Smooth muscle cell (in vitro differentiated cells): ENCODE results near the gene CCDC80. TPM values are rescaled to one million over a fixed set of nuclear protein-coding genes. Genes with fewer than 3 reads are reported as not detected.

ENCODE experiments used
- DNase-seq: peaks from one replicate; lab custom pipeline; 2025; ENCODE audit not compliant: unreplicated experiment; lab: John Stamatoyannopoulos, UW
- H2AFZ ChIP-seq: fragments of 200-600 bp; sonication (generic); 2 replicates; pipeline ENCODE4 v1.6.0; 2016; ENCODE audit warnings: antibody characterized with exemption, low read depth, mild to moderate bottlenecking
- H3F3A ChIP-seq: fragments of 200-600 bp; sonication (generic); 2 replicates; pipeline ENCODE4 v1.6.0; 2017; ENCODE audit warnings: antibody characterized with exemption, low read depth
- H3K27ac ChIP-seq: fragments of 200-600 bp; sonication (generic); 2 replicates; pipeline ENCODE4 v1.5.1; 2016; ENCODE audit warnings: low read depth, mild to moderate bottlenecking
- H3K27me3 ChIP-seq: fragments of 200-600 bp; sonication (generic); 2 replicates; pipeline ENCODE4 v1.6.1; 2016; ENCODE audit warnings: low read depth, mild to moderate bottlenecking
- H3K36me3 ChIP-seq: fragments of 200-600 bp; sonication (generic); 2 replicates; pipeline ENCODE4 v1.5.1; 2016; ENCODE audit warnings: low read depth
- H3K4me1 ChIP-seq: fragments of 200-600 bp; sonication (generic); 2 replicates; pipeline ENCODE4 v1.5.1; 2016; ENCODE audit warnings: low read depth
- H3K4me2 ChIP-seq: fragments of 200-600 bp; sonication (generic); 2 replicates; pipeline ENCODE4 v1.6.0; 2016; ENCODE audit warnings: mild to moderate bottlenecking
- H3K4me3 ChIP-seq: fragments of 200-600 bp; sonication (generic); 2 replicates; pipeline ENCODE4 v1.5.1; 2016; ENCODE audit warnings: mild to moderate bottlenecking
- H3K79me2 ChIP-seq: fragments of 200-600 bp; sonication (generic); 2 replicates; pipeline ENCODE4 v1.6.0; 2016; ENCODE audit warnings: low read depth, mild to moderate bottlenecking
- H3K9ac ChIP-seq: fragments of 200-600 bp; sonication (generic); 2 replicates; pipeline ENCODE4 v1.6.0; 2016; ENCODE audit warnings: low read depth
- H3K9me3 ChIP-seq: fragments of 200-600 bp; sonication (generic); replicated peaks from 2 replicates; pipeline ENCODE4 v1.5.1; 2016; ENCODE audit warnings: low read depth
- H4K20me1 ChIP-seq: fragments of 200-600 bp; sonication (generic); 2 replicates; pipeline ENCODE4 v1.6.0; 2016; ENCODE audit warnings: low read depth
- CTCF ChIP-seq: fragments of 200-600 bp; sonication (generic); IDR thresholded peaks from 2 replicates; pipeline ENCODE4 v1.5.1; 2017; ENCODE audit warnings: borderline replicate concordance, mild to moderate bottlenecking, antibody characterized with exemption; ENCODE audit not compliant: insufficient read depth, poor library complexity, severe bottlenecking
- WGBS: methylation state at CpG from one replicate; pipeline ENCODE4 v1.1.7; 2016; ENCODE audit warnings: low lambda C conversion rate; 5-methylcytosine and 5-hydroxymethylcytosine counted together
- polyA plus RNA-seq: library from polyadenylated mRNA; unstranded; fragments of >200 nt; fragmentation: Nextera tagmentation; extraction: Ambion mirVana; gene quantifications from 2 replicates; pipeline ENCODE4 v1.2.1, GENCODE V29; 2016
- total RNA-seq: library from RNA; depleted of rRNA; stranded (reverse); fragments of >200 nt; gene quantifications from 2 replicates; pipeline ENCODE4 v1.2.3, GENCODE V29; 2014

The CCDC80 gene
- total and polyA plus RNA-seq, 2 experiments from 2014 or later, result 67.9 to 159 TPM

- H3K27ac ChIP-seq, result no peak overlapping the region
- H3K9ac ChIP-seq, result no peak overlapping the region
- 83% methylated on average over 3 of the region's 3 CpGs for WGBS
- peaks cover 46% of the 10 kb centered on the region for H3K4me1 ChIP-seq
- no peak overlapping the region for H2AFZ ChIP-seq
- H3K79me2 ChIP-seq, result peaks cover 22% of the 10 kb centered on the region
- DNase-seq, result no peak
- no peak overlapping the region for H3K4me2 ChIP-seq
- peaks cover 28% of the 10 kb centered on the region for H3F3A ChIP-seq
- H3K27me3 ChIP-seq, result no peaks in the 10 kb centered on the region
- H3K36me3 ChIP-seq, result no peaks in the 10 kb centered on the region
- H3K4me3 ChIP-seq, result no peak overlapping the region
- H4K20me1 ChIP-seq, result no peaks in the 10 kb centered on the region
- no peaks in the 10 kb centered on the region for H3K9me3 ChIP-seq
- no peak for TF ChIP-seq CTCF
These were observed 9.7 kb downstream of the CCDC80 start for GRCh38 chr3:112631257-112631656.

- Histone ChIP-seq H3K27ac (peak overlapping the region; percentile 57), H3K4me3 (no peak overlapping the region), H3K27me3 (no peaks in the 10 kb centered on the region), H3K4me1 (peaks cover 33% of the 10 kb centered on the region), H4K20me1 (no peaks in the 10 kb centered on the region), H3F3A (peaks cover 18% of the 10 kb centered on the region), H3K9ac (no peak overlapping the region), H3K79me2 (peaks cover 22% of the 10 kb centered on the region), H3K36me3 (no peaks in the 10 kb centered on the region), H2AFZ (no peak overlapping the region), H3K4me2 (peak overlapping the region; percentile 47), H3K9me3 (no peaks in the 10 kb centered on the region)
- no peak for TF ChIP-seq CTCF
- 18% methylated on average over 7 of the region's 7 CpGs for WGBS
- no peak for DNase-seq
These were observed 11.5 kb downstream of the CCDC80 start for GRCh38 chr3:112629425-112629824.

- peaks cover 19% of the 10 kb centered on the region for H3K4me1 ChIP-seq
- H3K27ac ChIP-seq, result no peak overlapping the region
- H3K4me2 ChIP-seq, result no peak overlapping the region
- H3K79me2 ChIP-seq, result peaks cover 15% of the 10 kb centered on the region
- no peak overlapping the region for H2AFZ ChIP-seq
- no peaks in the 10 kb centered on the region for H3K27me3 ChIP-seq
- no peak for DNase-seq
- no peaks in the 10 kb centered on the region for H4K20me1 ChIP-seq
- WGBS, result 68% methylated on average over 1 of the region's 1 CpG
- H3K36me3 ChIP-seq, result no peaks in the 10 kb centered on the region
- no peak overlapping the region for H3K4me3 ChIP-seq
- peaks cover 18% of the 10 kb centered on the region for H3F3A ChIP-seq
- H3K9ac ChIP-seq, result no peak overlapping the region
- no peak for TF ChIP-seq CTCF
- no peaks in the 10 kb centered on the region for H3K9me3 ChIP-seq
These were observed 12.9 kb downstream of the CCDC80 start for GRCh38 chr3:112627919-112628466.

GRCh38 chr3:112627419-112627818, 13.5 kb downstream of the CCDC80 start:
- WGBS, result 91% methylated on average over 4 of the region's 4 CpGs
- H3K4me1 ChIP-seq, result peaks cover 13% of the 10 kb centered on the region
- no peaks in the 10 kb centered on the region for H3K27me3 ChIP-seq
- H3K4me3 ChIP-seq, result no peak overlapping the region
- no peaks in the 10 kb centered on the region for H4K20me1 ChIP-seq
- no peak for DNase-seq
- no peak for TF ChIP-seq CTCF
- H3K9me3 ChIP-seq, result no peaks in the 10 kb centered on the region
- H3K9ac ChIP-seq, result no peak overlapping the region
- H2AFZ ChIP-seq, result no peak overlapping the region
- H3K79me2 ChIP-seq, result peaks cover 10% of the 10 kb centered on the region
- H3K4me2 ChIP-seq, result no peak overlapping the region
- H3K36me3 ChIP-seq, result no peaks in the 10 kb centered on the region
- peaks cover 18% of the 10 kb centered on the region for H3F3A ChIP-seq
- H3K27ac ChIP-seq, result no peak overlapping the region
